Stomach (tissue), 4 donors: ENCODE data around the gene FBXO44.

Experiments used
- CTCF ChIP-seq, 7 experiments: fragments of 450-650 bp in 4 of 7; fragments of 200-600 bp in 3 of 7; sonication (generic) in 3 of 7; IDR thresholded peaks; one replicate each; pipeline ENCODE4 v1.5.1; 2016 to 2019; ENCODE audit warnings: antibody characterized with exemption in 7 of 7, control low read depth in 2 of 7, mild to moderate bottlenecking in 1 of 7
- EP300 ChIP-seq: sonication (generic); formaldehyde crosslinking; IDR thresholded peaks from one replicate; pipeline ENCODE4 v1.6.1; 2017; ENCODE audit warnings: antibody characterized with exemption
- POLR2A ChIP-seq, 4 donors: fragments of 450-650 bp; IDR thresholded peaks; one replicate each; pipeline ENCODE4 v1.6.1; 2016; ENCODE audit warnings: antibody characterized with exemption in 4 of 4, control low read depth in 2 of 4, mild to moderate bottlenecking in 1 of 4, moderate library complexity in 1 of 4
- POLR2AphosphoS5 ChIP-seq, 3 donors: sonication (generic); formaldehyde crosslinking; IDR thresholded peaks; one replicate each; pipeline ENCODE4 v1.6.1; 2016; ENCODE audit warnings: antibody characterized with exemption in 3 of 3

GRCh38 chr1:11697893-11698210 is 43.2 kb downstream of the FBXO44 start:
- TF ChIP-seq POLR2A (IDR thresholded peaks at IDR 0.05), result no peak
- no peak for TF ChIP-seq EP300
- TF ChIP-seq CTCF (IDR thresholded peaks at IDR 0.05), result no peak
- no peak for TF ChIP-seq POLR2AphosphoS5 (IDR thresholded peaks at IDR 0.05)
